SK-N-SH (cell line): ENCODE data around the gene NTRK2.

ENCODE experiments used
- EP300 ChIP-seq, 2 experiments: IDR thresholded peaks; 2 replicates each; pipeline versions ENCODE4 v1.4.0 to v1.6.1; 2012; ENCODE audit warnings: borderline replicate concordance in 1 of 2, low read depth in 1 of 2, low read length in 1 of 2
- EZH2phosphoT487 ChIP-seq: fragments of 200-600 bp; sonication (generic); IDR thresholded peaks from 2 replicates; pipeline ENCODE4 v1.6.1; 2017; ENCODE audit warnings: low read depth, mixed run types, mild to moderate bottlenecking, antibody characterized with exemption, moderate library complexity, borderline replicate concordance
- GATA2 ChIP-seq: sonication (generic); formaldehyde crosslinking; IDR thresholded peaks from 2 replicates; pipeline ENCODE4 v1.5.0; 2020; ENCODE audit warnings: mild to moderate bottlenecking, missing genetic modification reagents
- NFIC ChIP-seq: IDR thresholded peaks from 2 replicates; pipeline ENCODE4 v1.4.0; 2012; ENCODE audit warnings: borderline replicate concordance
- NRF1 ChIP-seq: IDR thresholded peaks from 2 replicates; pipeline ENCODE4 v1.6.1; 2012; ENCODE audit warnings: low read depth, mild to moderate bottlenecking, low read length
- TEAD4 ChIP-seq: IDR thresholded peaks from 2 replicates; pipeline ENCODE4 v1.4.0; 2012; ENCODE audit warnings: mild to moderate bottlenecking, borderline replicate concordance; ENCODE audit not compliant: insufficient read depth
- TF ChIP-seq, protein P1 (sequence below): IDR thresholded peaks from 2 replicates; pipeline ENCODE4 v1.4.0; 2012; ENCODE audit warnings: low read depth, borderline replicate concordance
- TF ChIP-seq, protein P2 (sequence below): fragments of 200-600 bp; sonication (generic); IDR thresholded peaks from 2 replicates; pipeline ENCODE4 v1.6.1; 2017; ENCODE audit warnings: antibody characterized with exemption, mild to moderate bottlenecking, moderate library complexity

DNA sequence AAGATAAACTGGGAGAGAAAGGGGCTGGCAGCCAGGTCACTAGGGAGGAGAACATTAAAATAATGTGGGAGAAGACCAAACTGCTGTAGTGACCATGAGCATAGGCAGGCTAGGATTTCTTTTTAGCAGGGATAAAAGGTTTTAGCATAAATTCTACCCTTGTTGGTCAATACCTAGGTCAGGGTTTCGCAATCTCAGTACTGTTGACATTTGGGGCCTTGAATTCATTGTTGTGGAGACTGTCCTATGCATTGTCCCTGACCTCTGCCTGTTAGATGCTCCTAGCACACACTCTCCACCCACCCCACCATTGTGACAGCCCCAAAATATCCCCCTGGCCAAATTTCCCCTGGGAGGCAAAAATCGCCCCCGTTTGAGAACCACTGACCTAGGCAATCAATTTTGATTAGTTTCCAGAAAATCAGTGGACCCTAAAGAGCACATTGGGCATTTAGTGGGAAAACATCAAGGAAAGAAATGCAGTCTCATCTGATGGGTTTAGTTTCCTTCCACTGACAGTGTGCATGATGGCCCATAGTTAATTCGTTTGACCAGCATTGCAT lies 181.4 kb downstream of the NTRK2 start:
- no peak for TF ChIP-seq TEAD4
- TF ChIP-seq, protein P1, sequence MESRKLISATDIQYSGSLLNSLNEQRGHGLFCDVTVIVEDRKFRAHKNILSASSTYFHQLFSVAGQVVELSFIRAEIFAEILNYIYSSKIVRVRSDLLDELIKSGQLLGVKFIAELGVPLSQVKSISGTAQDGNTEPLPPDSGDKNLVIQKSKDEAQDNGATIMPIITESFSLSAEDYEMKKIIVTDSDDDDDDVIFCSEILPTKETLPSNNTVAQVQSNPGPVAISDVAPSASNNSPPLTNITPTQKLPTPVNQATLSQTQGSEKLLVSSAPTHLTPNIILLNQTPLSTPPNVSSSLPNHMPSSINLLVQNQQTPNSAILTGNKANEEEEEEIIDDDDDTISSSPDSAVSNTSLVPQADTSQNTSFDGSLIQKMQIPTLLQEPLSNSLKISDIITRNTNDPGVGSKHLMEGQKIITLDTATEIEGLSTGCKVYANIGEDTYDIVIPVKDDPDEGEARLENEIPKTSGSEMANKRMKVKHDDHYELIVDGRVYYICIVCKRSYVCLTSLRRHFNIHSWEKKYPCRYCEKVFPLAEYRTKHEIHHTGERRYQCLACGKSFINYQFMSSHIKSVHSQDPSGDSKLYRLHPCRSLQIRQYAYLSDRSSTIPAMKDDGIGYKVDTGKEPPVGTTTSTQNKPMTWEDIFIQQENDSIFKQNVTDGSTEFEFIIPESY = no peak
- no peak for TF ChIP-seq NRF1
- no peak for TF ChIP-seq EZH2phosphoT487
- TF ChIP-seq, protein P2, sequence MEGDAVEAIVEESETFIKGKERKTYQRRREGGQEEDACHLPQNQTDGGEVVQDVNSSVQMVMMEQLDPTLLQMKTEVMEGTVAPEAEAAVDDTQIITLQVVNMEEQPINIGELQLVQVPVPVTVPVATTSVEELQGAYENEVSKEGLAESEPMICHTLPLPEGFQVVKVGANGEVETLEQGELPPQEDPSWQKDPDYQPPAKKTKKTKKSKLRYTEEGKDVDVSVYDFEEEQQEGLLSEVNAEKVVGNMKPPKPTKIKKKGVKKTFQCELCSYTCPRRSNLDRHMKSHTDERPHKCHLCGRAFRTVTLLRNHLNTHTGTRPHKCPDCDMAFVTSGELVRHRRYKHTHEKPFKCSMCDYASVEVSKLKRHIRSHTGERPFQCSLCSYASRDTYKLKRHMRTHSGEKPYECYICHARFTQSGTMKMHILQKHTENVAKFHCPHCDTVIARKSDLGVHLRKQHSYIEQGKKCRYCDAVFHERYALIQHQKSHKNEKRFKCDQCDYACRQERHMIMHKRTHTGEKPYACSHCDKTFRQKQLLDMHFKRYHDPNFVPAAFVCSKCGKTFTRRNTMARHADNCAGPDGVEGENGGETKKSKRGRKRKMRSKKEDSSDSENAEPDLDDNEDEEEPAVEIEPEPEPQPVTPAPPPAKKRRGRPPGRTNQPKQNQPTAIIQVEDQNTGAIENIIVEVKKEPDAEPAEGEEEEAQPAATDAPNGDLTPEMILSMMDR = no peak
- no peak for TF ChIP-seq NFIC
- TF ChIP-seq GATA2 = no peak
- no peak for TF ChIP-seq EP300 (IDR thresholded peaks at IDR 0.05; ENCODE audit: borderline replicate concordance in 1 of 2, low read depth in 1 of 2, low read length in 1 of 2)
